Gastroesophageal sphincter (tissue), 4 donors: ENCODE data around the gene SF3B4. TPM values are rescaled to one million over a fixed set of nuclear protein-coding genes. Genes with fewer than 3 reads are reported as not detected.
"Not testable (repeated sequence)": the region's sequence is repeated elsewhere in the genome, so short reads cannot be mapped to it uniquely, and the experiment has no call there.

Experiments used
- ATAC-seq: fragments of 150-250 bp; one replicate; pipeline ENCODE4 v1.9.1; 2016; ENCODE audit warnings: mild to moderate bottlenecking, moderate library complexity
- H3K27ac ChIP-seq, 4 donors: fragments of 200-600 bp; sonication (generic) in 3 of 4; 1 replicate in 3 of 4; 2 replicates in 1 of 4; pipeline ENCODE4 v1.5.1; 2016 to 2019
- H3K27me3 ChIP-seq: fragments of 200-600 bp; sonication (generic); one replicate; pipeline ENCODE4 v1.5.1; 2019
- H3K36me3 ChIP-seq, 2 donors: fragments of 200-600 bp; sonication (generic); one replicate each; pipeline ENCODE4 v1.5.1; 2019; ENCODE audit warnings: control low read depth in 1 of 2
- H3K4me1 ChIP-seq, 3 donors: fragments of 200-600 bp; sonication (generic); 1 replicate in 2 of 3; 2 replicates in 1 of 3; pipeline ENCODE4 v1.5.1; 2016 to 2019; ENCODE audit warnings: control low read depth in 2 of 3
- H3K4me3 ChIP-seq, 2 donors: fragments of 200-600 bp; sonication (generic); one replicate each; pipeline ENCODE4 v1.5.1; 2019; ENCODE audit warnings: mild to moderate bottlenecking in 1 of 2, moderate library complexity in 1 of 2
- H3K9me3 ChIP-seq, 3 donors: fragments of 200-600 bp; sonication (generic); one replicate each; pipeline ENCODE4 v1.5.1; 2017 to 2019; ENCODE audit warnings: control low read depth in 2 of 3
- EP300 ChIP-seq: sonication (generic); formaldehyde crosslinking; IDR thresholded peaks from one replicate; pipeline ENCODE4 v1.6.1; 2017; ENCODE audit warnings: antibody characterized with exemption, mild to moderate bottlenecking
- POLR2A ChIP-seq, 2 donors: fragments of 450-650 bp; IDR thresholded peaks; one replicate each; pipeline ENCODE4 v1.6.1; 2017; ENCODE audit warnings: antibody characterized with exemption in 2 of 2, mild to moderate bottlenecking in 2 of 2, moderate library complexity in 1 of 2
- POLR2AphosphoS5 ChIP-seq: sonication (generic); formaldehyde crosslinking; IDR thresholded peaks from one replicate; pipeline ENCODE4 v1.6.1; 2017; ENCODE audit warnings: antibody characterized with exemption
- WGBS, 2 donors: methylation state at CpG; one replicate each; pipeline ENCODE4 v1.1.5; 2018; ENCODE audit warnings: low coverage in 1 of 2; 5-methylcytosine and 5-hydroxymethylcytosine counted together
- total RNA-seq, 4 donors: library from RNA; depleted of rRNA; stranded (reverse); fragments of >200 nt; gene quantifications; one replicate each; pipeline ENCODE4 v1.1.0, GENCODE V29; 2016
- TF ChIP-seq, protein P1 (sequence below), 4 experiments: fragments of 200-600 bp in 2 of 4; fragments of 450-650 bp in 2 of 4; sonication (generic) in 1 of 4; IDR thresholded peaks; one replicate each; pipeline ENCODE4 v1.5.1; 2017 to 2019; ENCODE audit warnings: antibody characterized with exemption in 4 of 4, mild to moderate bottlenecking in 2 of 4, moderate library complexity in 2 of 4

SF3B4 gene
- total RNA-seq, 4 donors from 2014 or later: 9.7 to 17.9 (median 14.0) TPM

DNA sequence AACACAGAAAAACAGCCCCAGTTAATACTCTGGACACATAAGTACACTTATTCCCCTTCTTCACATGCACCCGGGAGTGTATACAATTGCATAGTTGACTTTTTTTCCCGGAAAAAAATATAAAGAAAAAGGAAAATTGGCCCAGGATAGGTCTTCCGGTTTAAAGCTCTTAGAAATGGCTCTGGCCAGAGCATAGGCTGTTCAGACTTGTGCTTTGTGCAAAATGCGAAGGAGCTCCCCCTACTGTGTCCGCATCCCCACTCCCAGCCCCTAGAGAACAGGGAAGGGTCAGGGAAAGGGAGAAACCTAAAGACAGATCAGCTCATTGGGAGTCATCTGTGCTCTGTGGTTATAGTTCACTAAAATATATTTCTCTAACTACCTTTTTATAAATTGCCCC lies 14.6 kb upstream of the SF3B4 start:
- H3K4me1 ChIP-seq: peaks cover 3 to 36% (median 8%) of the 10 kb centered on the region in 3 donors
- H3K36me3 ChIP-seq: peaks cover 0 to 39% of the 10 kb centered on the region in 2 donors
- no peaks in the 10 kb centered on the region for H3K9me3 ChIP-seq
- no peak for TF ChIP-seq POLR2A (IDR thresholded peaks at IDR 0.05)
- TF ChIP-seq, protein P1, sequence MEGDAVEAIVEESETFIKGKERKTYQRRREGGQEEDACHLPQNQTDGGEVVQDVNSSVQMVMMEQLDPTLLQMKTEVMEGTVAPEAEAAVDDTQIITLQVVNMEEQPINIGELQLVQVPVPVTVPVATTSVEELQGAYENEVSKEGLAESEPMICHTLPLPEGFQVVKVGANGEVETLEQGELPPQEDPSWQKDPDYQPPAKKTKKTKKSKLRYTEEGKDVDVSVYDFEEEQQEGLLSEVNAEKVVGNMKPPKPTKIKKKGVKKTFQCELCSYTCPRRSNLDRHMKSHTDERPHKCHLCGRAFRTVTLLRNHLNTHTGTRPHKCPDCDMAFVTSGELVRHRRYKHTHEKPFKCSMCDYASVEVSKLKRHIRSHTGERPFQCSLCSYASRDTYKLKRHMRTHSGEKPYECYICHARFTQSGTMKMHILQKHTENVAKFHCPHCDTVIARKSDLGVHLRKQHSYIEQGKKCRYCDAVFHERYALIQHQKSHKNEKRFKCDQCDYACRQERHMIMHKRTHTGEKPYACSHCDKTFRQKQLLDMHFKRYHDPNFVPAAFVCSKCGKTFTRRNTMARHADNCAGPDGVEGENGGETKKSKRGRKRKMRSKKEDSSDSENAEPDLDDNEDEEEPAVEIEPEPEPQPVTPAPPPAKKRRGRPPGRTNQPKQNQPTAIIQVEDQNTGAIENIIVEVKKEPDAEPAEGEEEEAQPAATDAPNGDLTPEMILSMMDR (IDR thresholded peaks at IDR 0.05): peak in 1 of 4 experiments; percentile 57
- H3K27me3 ChIP-seq: no peaks in the 10 kb centered on the region
- H3K27ac ChIP-seq: peak overlapping the region in 2 of 4 donors; percentile 37 to 51
- no peak overlapping the region for H3K4me3 ChIP-seq
- no peak for ATAC-seq
- WGBS, 2 donors: 6 to 13% methylated on average over 3 to 5 of the region's 5 CpGs

DNA sequence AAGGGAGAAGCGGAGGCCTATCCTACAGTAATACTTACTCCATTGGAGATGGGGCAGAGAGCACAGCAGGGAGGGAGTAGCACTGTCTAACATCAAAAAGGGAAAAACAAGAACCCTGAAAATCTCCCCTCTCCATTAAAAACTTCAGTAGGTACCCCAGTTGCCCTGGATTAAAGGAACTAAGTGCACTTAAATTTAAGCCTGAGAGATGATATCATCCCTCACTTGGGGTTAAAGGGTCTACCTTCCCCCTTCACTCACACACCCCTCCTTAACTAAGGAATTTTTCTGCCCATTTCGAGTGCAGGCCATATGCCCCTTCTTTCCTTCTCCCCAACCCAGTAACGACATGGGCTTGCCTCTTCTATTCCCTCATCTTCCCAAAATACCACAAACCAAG lies 12.8 kb upstream of the SF3B4 start:
- H3K27me3 ChIP-seq: no peaks in the 10 kb centered on the region
- TF ChIP-seq EP300 (no peak), POLR2A (IDR thresholded peaks at IDR 0.05) (no peak), POLR2AphosphoS5 (no peak)
- TF ChIP-seq, protein P1 (IDR thresholded peaks at IDR 0.05): no peak
- H3K4me3 ChIP-seq: no peak overlapping the region
- H3K4me1 ChIP-seq: peaks cover 3 to 52% (median 15%) of the 10 kb centered on the region in 3 donors
- H3K9me3 ChIP-seq: no peaks in the 10 kb centered on the region
- H3K27ac ChIP-seq: peak overlapping the region in 2 of 4 donors; percentile 81 to 87
- peaks cover 0 to 21% of the 10 kb centered on the region in 2 donors for H3K36me3 ChIP-seq
- ATAC-seq: no peak
- WGBS, 2 donors: 94 to 100% methylated on average over 2 to 3 of the region's 3 CpGs

DNA sequence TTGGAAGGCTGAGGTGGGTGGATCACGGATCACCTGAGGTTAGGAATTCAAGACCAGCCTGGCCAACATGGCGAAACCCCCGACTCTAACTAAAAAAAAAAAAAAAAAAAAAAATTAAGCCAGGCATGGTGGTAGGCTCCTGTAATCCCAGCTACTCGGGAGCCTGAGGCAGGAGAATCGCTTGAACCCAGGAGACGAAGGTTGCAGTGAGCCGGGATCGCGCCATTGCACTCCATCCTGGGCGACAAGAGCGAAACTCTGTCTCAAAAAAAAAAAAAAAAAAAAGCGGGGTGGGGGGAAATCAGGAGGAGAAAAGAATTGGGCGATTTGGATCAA lies 11.0 kb upstream of the SF3B4 start:
- Histone ChIP-seq H3K4me3 (peak overlapping the region; percentile 34 to 40), H3K4me1 (peaks cover 3 to 64% (median 16%) of the 10 kb centered on the region in 3 donors), H3K27ac (peak overlapping the region; percentile 73 to 87 (median 84))
- H3K27me3 ChIP-seq, ATAC-seq, H3K36me3 ChIP-seq, H3K9me3 ChIP-seq: not testable (repeated sequence)
- WGBS, 2 donors: 25 to 46% methylated on average over 2 to 10 of the region's 13 CpGs

DNA sequence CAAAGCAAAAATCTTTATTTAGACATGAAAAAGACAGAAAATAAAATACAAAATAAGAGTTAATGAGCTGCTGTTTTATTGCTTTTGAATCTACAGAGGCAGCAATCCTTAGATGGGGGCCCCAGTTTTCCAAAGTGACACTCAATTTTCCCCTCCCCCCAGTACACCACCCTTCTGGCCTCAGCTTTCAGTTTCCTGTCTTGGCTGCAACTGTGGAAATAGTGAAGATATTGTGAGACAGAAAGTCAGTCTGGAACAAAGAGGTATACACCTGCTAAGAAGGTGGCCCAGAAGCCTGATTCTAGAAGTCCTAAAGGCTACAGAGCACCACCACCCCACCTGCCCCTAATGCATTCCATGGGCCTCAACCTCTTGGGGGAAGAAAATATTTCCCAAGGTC lies 10.2 kb upstream of the SF3B4 start:
- peaks cover 0 to 8% of the 10 kb centered on the region in 2 donors for H3K36me3 ChIP-seq
- TF ChIP-seq POLR2A (IDR thresholded peaks at IDR 0.05) (no peak), EP300 (no peak), POLR2AphosphoS5 (no peak)
- TF ChIP-seq, protein P1 (IDR thresholded peaks at IDR 0.05): no peak
- no peaks in the 10 kb centered on the region for H3K9me3 ChIP-seq
- peaks cover 3 to 64% (median 16%) of the 10 kb centered on the region in 3 donors for H3K4me1 ChIP-seq
- H3K4me3 ChIP-seq: no peak overlapping the region
- no peaks in the 10 kb centered on the region for H3K27me3 ChIP-seq
- H3K27ac ChIP-seq: peak overlapping the region; percentile 14 to 87 (median 66)
- no peak for ATAC-seq

DNA sequence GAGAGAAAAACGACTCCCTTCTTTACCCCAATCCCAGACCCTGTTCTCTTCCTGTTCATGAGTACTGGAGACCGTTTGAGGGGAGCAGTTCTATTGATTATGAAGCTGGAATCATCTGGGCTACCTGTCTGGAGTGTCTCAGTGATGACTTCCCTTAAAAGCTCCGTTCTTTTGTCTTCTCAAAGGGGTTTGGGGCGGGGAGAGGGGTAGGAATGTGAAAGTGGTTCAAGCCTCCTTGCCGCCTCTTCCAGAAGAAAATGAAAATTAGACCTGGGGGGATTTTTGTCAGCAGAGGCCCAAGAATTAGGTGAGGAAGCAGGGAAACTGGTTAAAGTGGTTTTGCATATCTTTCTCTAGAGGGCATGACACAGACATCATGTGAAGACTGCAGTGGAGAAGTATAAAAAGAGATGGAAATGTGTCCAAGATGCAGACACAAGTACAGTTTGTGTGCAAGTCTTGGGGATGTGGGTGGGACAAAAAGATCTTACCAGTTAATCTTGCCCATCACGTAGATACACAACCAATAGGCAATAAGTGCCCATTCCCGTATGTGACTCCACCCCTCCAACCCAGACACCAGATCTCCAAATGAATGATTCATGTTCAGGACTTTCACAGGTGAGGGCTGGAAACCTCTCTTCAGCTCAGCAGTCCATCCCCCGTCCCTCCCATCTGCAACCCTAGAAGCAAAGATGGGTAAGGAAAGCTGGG lies 9.5 kb upstream of the SF3B4 start:
- Histone ChIP-seq H3K9me3 (no peaks in the 10 kb centered on the region), H3K27ac (peak overlapping the region; percentile 69 to 87 (median 80)), H3K4me1 (peaks cover 3 to 62% (median 16%) of the 10 kb centered on the region in 3 donors), H3K4me3 (peak overlapping the region; percentile 57 to 91), H3K36me3 (peaks cover 0 to 14% of the 10 kb centered on the region in 2 donors), H3K27me3 (no peaks in the 10 kb centered on the region)
- no peak for ATAC-seq
- WGBS, 2 donors: 0 to 13% methylated on average over 2 to 8 of the region's 8 CpGs
- no peak for TF ChIP-seq POLR2AphosphoS5
- TF ChIP-seq, protein P1 (IDR thresholded peaks at IDR 0.05): peak in 1 of 4 experiments; percentile 21
